K562 (cell line): ENCODE results near the gene TMEM174. TPM values are rescaled to one million over a fixed set of nuclear protein-coding genes. Genes with fewer than 3 reads are reported as not detected.

Experiments used
- ATAC-seq: fragments of 200-7000 bp; cut with Tn5 transposase; 3 replicates; pipeline ENCODE4 v1.9.1; 2020; ENCODE audit warnings: moderate library complexity
- BruUV-seq: library from RNA; stranded (reverse); fragments of 400-500 nt; replicated peaks from 2 replicates; lab custom pipeline; 2021; lab: Mats Ljungman, UMichigan
- CTCF ChIA-PET: fragments of 300-600 bp; formaldehyde crosslinking; extraction: SDS; loops from one replicate; lab custom pipeline; 2021; ENCODE audit warnings: low intra/inter-chr PET ratio; lab: Yijun Ruan, JAX
- POLR2A ChIA-PET: fragments of 300-600, 350-650 bp; sonication (Branson Sonifier 250); formaldehyde crosslinking; extraction: SDS; loops from one replicate; lab custom pipeline; 2021; ENCODE audit warnings: antibody characterized with exemption, inconsistent platforms; lab: Yijun Ruan, JAX
- DNase-seq, 4 experiments: peaks; one replicate each; pipeline versions ENCODE4 v3.0.0 to v3.0.0-alpha.2; 2011 to 2018; ENCODE audit warnings: low spot score in 3 of 4, mixed read lengths in 3 of 4; ENCODE audit errors: extremely low read depth in 1 of 4
- FAIRE-seq: peaks from 2 replicates; lab custom pipeline; 2011; peaks lifted over from hg19 to GRCh38; lab: Jason Lieb, UNC
- H2AFZ ChIP-seq: 2 replicates; pipeline ENCODE4 v1.6.0; 2011; ENCODE audit warnings: low read depth, low read length, control low read depth, inconsistent platforms
- H3K27ac ChIP-seq: fragments of 200-600 bp; 3 replicates; pipeline ENCODE4 v1.8.0; 2011; ENCODE audit warnings: low read depth, mild to moderate bottlenecking, control low read depth, inconsistent platforms, low read length, moderate library complexity, mixed read lengths; ENCODE audit errors: extremely low read depth
- H3K27me3 ChIP-seq, 2 experiments: fragments of 300-600 bp in 1 of 2; 2 replicates in 1 of 2; 3 replicates in 1 of 2; pipeline versions ENCODE4 v1.6.0 to v1.8.0; 2011; ENCODE audit warnings: inconsistent platforms in 2 of 2, low read length in 2 of 2, mild to moderate bottlenecking in 1 of 2, mixed read lengths in 1 of 2, moderate library complexity in 1 of 2; ENCODE audit not compliant: control insufficient read depth in 2 of 2, insufficient read depth in 2 of 2
- H3K36me3 ChIP-seq: fragments of 300-600 bp; 3 replicates; pipeline ENCODE4 v1.8.0; 2011; ENCODE audit warnings: mild to moderate bottlenecking, low read length, inconsistent platforms; ENCODE audit not compliant: control insufficient read depth, insufficient read depth
- H3K4me1 ChIP-seq, 2 experiments: fragments of 200-600 bp in 1 of 2; replicated peaks in 1 of 2; 2 replicates in 1 of 2; 3 replicates in 1 of 2; pipeline versions ENCODE4 v1.5.1 to v1.8.0; 2011; ENCODE audit warnings: inconsistent platforms in 2 of 2, low read length in 2 of 2, mild to moderate bottlenecking in 1 of 2, mixed read lengths in 1 of 2, moderate library complexity in 1 of 2; ENCODE audit not compliant: control insufficient read depth in 2 of 2, insufficient read depth in 2 of 2
- H3K4me2 ChIP-seq: 2 replicates; pipeline ENCODE4 v1.6.1; 2011; ENCODE audit warnings: low read length, control low read depth, inconsistent platforms, mixed read lengths; ENCODE audit not compliant: insufficient read depth
- H3K4me3 ChIP-seq: fragments of 200-600 bp; sonication (generic), shearing (Covaris generic); 2 replicates; pipeline ENCODE4 v1.5.1; 2016; ENCODE audit warnings: control low read depth, inconsistent platforms
- H3K79me2 ChIP-seq: fragments of 200-600 bp; 3 replicates; pipeline ENCODE4 v1.8.0; 2011; ENCODE audit warnings: low read length, inconsistent platforms; ENCODE audit not compliant: control insufficient read depth, insufficient read depth
- H3K9ac ChIP-seq, 2 experiments: 2 replicates each; pipeline versions ENCODE4 v1.6.0 to v1.6.1; 2011; ENCODE audit warnings: low read depth in 2 of 2, low read length in 2 of 2, control low read depth in 1 of 2, inconsistent platforms in 1 of 2, mild to moderate bottlenecking in 1 of 2, mixed read lengths in 1 of 2; ENCODE audit not compliant: insufficient read depth in 1 of 2
- H3K9me1 ChIP-seq: one replicate; pipeline ENCODE4 v1.6.0; 2011; ENCODE audit warnings: inconsistent platforms, mild to moderate bottlenecking, low read length, moderate library complexity; ENCODE audit not compliant: control insufficient read depth, insufficient read depth
- H3K9me3 ChIP-seq: replicated peaks from 2 replicates; pipeline ENCODE4 v1.5.1; 2011; ENCODE audit warnings: low read depth, low read length, inconsistent platforms; ENCODE audit not compliant: control insufficient read depth, insufficient read depth
- H4K20me1 ChIP-seq: replicated peaks from 2 replicates; pipeline ENCODE4 v1.6.1; 2011; ENCODE audit warnings: low read length, inconsistent platforms, mixed read lengths; ENCODE audit not compliant: control insufficient read depth, insufficient read depth
- ADNP ChIP-seq: fragments of 200-800 bp; sonication (Bioruptor generic); IDR thresholded peaks from 2 replicates; pipeline ENCODE4 v1.6.1; 2016; ENCODE audit warnings: missing genetic modification characterization, missing compliant biosample characterization
- ARID2 ChIP-seq: fragments of 450-650 bp; IDR thresholded peaks from 2 replicates; pipeline ENCODE4 v1.6.1; 2017; ENCODE audit warnings: antibody characterized with exemption, mild to moderate bottlenecking
- HSF4 ChIP-seq: fragments of 250-450 bp; sonication (Bioruptor Pico); IDR thresholded peaks from 2 replicates; pipeline ENCODE4 v2.1.2; 2022; ENCODE audit warnings: mild to moderate bottlenecking, moderate library complexity, borderline replicate concordance
- MEF2D ChIP-seq: conservative IDR thresholded peaks from 2 replicates; pipeline ENCODE4 v1.6.1; 2016; ENCODE audit warnings: low read depth, missing genetic modification characterization, missing compliant biosample characterization
- SMAD2 ChIP-seq: fragments of 150-350 bp; IDR thresholded peaks from 2 replicates; pipeline ENCODE4 v1.6.1; 2014; ENCODE audit warnings: low read depth, mild to moderate bottlenecking, low read length
- SREBF2 ChIP-seq: sonication (generic); formaldehyde crosslinking; IDR thresholded peaks from 2 replicates; pipeline ENCODE4 v1.4.0; 2020; ENCODE audit warnings: mild to moderate bottlenecking, missing genetic modification reagents
- SRSF1 ChIP-seq: fragments of 200-400 bp; formaldehyde crosslinking; IDR thresholded peaks from 2 replicates; pipeline ENCODE4 v1.6.1; 2017; ENCODE audit warnings: mild to moderate bottlenecking, low read depth, low read length, moderate library complexity
- TSC22D4 ChIP-seq: fragments of 450-650 bp; IDR thresholded peaks from 2 replicates; pipeline ENCODE4 v1.6.1; 2016; ENCODE audit warnings: missing genetic modification characterization, missing biosample characterization, control low read depth
- ZNF124 ChIP-seq: sonication (generic); formaldehyde crosslinking; IDR thresholded peaks from 2 replicates; pipeline ENCODE4 v1.8.1; 2022; ENCODE audit warnings: missing genetic modification reagents
- ZNF311 ChIP-seq: fragments of 250-450 bp; sonication (Bioruptor Pico); IDR thresholded peaks from 2 replicates; pipeline ENCODE4 v1.4.0; 2020; ENCODE audit warnings: mild to moderate bottlenecking, moderate library complexity
- ZNF408 ChIP-seq: fragments of 250-450 bp; sonication (Bioruptor Pico); IDR thresholded peaks from 2 replicates; pipeline ENCODE4 v1.4.0; 2020; ENCODE audit warnings: low read depth, mild to moderate bottlenecking, moderate library complexity
- WGBS: fragments of 100-300 bp; shearing (Covaris generic); methylation state at CpG from one replicate; pipeline ENCODE4 v1.1.6; 2016; ENCODE audit warnings: low coverage, mixed read lengths; ENCODE audit not compliant: insufficient coverage; ENCODE audit errors: missing lambda C conversion rate; 5-methylcytosine and 5-hydroxymethylcytosine counted together
- in situ Hi-C: fragments of 300-500 bp; cut with MboI; formaldehyde crosslinking; loops from 4 replicates; pipeline ENCODE4 v1.15.0; 2018; ENCODE audit warnings: inconsistent platforms, mixed read lengths
- intact Hi-C: fragments of 100-400 bp; cut with micrococcal nuclease; formaldehyde crosslinking; loops from 2 replicates; pipeline ENCODE4 v1.14.2; 2022
- polyA plus RNA-seq, 8 experiments: library from polyadenylated mRNA; depleted of rRNA in 4 of 8; stranded (reverse) in 5 of 8; unstranded in 3 of 8; fragments of >200 nt; fragmentation: Nextera tagmentation in 2 of 8; fragmentation: Illumina TruSeq in 1 of 8; extraction: Ambion mirVana in 2 of 8; extraction: Trizol in 1 of 8; gene quantifications; 2 replicates each; pipeline versions ENCODE4 v1.2.1 to v1.2.3, GENCODE V29; 2011 to 2014; ENCODE audit warnings: inconsistent platforms in 1 of 8, missing spikeins in 1 of 8
- total RNA-seq, 7 experiments: library from RNA; depleted of rRNA in 6 of 7; stranded (reverse); fragments of >200 nt in 6 of 7; fragmentation: Illumina TruSeq in 2 of 7; extraction: Trizol in 2 of 7; gene quantifications; 2 replicates each; pipeline versions ENCODE4 v1.2.1 to v1.2.3, GENCODE V29; 2011 to 2021; ENCODE audit warnings: low replicate concordance in 1 of 7
- TF ChIP-seq, protein P1 (sequence below): fragments of 450-650 bp; formaldehyde crosslinking; IDR thresholded peaks from 2 replicates; pipeline ENCODE4 v1.4.0; 2020; ENCODE audit warnings: mild to moderate bottlenecking, moderate library complexity
- TF ChIP-seq, protein P2 (sequence below): fragments of 250-450 bp; sonication (Bioruptor Pico); IDR thresholded peaks from 2 replicates; pipeline ENCODE4 v1.9.0; 2021; ENCODE audit warnings: mild to moderate bottlenecking
- TF ChIP-seq, protein P3 (sequence below): sonication (generic); formaldehyde crosslinking; IDR thresholded peaks from 2 replicates; pipeline ENCODE4 v1.8.0; 2022; ENCODE audit warnings: mild to moderate bottlenecking, low read depth, missing genetic modification reagents
- TF ChIP-seq, protein P4 (sequence below): sonication (generic); formaldehyde crosslinking; IDR thresholded peaks from 2 replicates; pipeline ENCODE4 v1.8.0; 2023; ENCODE audit warnings: mild to moderate bottlenecking, missing genetic modification reagents

Gene TMEM174
- total and polyA plus RNA-seq, 9 of the 15 experiments (the other 6 are each of a cell fraction or from before 2014, with no cell fraction given), result not detected

DNA sequence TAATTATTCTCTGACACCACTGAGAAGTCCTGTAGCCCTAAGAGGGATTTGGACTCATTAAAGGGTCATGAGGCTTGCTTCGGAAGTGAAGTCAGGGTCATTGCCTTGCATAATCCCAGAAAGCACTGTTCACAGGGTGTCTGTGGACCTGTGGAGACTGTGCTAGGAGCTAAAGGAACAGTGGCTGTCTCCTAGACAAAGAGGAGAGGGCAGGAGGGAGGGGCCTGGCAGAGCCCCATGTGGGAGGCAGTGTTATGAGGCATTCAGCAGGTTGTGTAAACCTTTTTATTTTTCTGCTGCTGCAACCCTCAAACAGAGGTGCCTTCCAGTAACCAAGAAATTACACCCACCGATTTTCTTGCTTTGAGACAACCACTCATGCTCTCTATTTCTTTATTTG is 3.3 kb downstream of the TMEM174 start:
- peaks cover 17 to 30% of the 10 kb centered on the region in 2 experiments; a peak in 4 of 5 replicates for H3K27me3 ChIP-seq
- H4K20me1 ChIP-seq, result no peaks in the 10 kb centered on the region
- no peaks in the 10 kb centered on the region for H3K9me3 ChIP-seq
- ChIA-PET CTCF (no interaction called here), POLR2A (no interaction called here)
- H3K27ac ChIP-seq, result no peak overlapping the region
- no peak for FAIRE-seq
- no peak overlapping the region for H3K4me3 ChIP-seq
- no peak overlapping the region for H3K9ac ChIP-seq
- H2AFZ ChIP-seq, result no peak overlapping the region
- H3K4me2 ChIP-seq, result no peak overlapping the region
- TF ChIP-seq ZNF408, result no peak
- TF ChIP-seq, protein P1, sequence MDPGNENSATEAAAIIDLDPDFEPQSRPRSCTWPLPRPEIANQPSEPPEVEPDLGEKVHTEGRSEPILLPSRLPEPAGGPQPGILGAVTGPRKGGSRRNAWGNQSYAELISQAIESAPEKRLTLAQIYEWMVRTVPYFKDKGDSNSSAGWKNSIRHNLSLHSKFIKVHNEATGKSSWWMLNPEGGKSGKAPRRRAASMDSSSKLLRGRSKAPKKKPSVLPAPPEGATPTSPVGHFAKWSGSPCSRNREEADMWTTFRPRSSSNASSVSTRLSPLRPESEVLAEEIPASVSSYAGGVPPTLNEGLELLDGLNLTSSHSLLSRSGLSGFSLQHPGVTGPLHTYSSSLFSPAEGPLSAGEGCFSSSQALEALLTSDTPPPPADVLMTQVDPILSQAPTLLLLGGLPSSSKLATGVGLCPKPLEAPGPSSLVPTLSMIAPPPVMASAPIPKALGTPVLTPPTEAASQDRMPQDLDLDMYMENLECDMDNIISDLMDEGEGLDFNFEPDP (CRISPR knock-in tag), result no peak
- no peak for TF ChIP-seq ZNF311 (CRISPR knock-in tag)
- TF ChIP-seq HSF4 (CRISPR knock-in tag), result no peak
- no peak for TF ChIP-seq SMAD2
- no peak for TF ChIP-seq SRSF1
- no peak for TF ChIP-seq ARID2
- TF ChIP-seq TSC22D4, result no peak
- TF ChIP-seq, protein P2, sequence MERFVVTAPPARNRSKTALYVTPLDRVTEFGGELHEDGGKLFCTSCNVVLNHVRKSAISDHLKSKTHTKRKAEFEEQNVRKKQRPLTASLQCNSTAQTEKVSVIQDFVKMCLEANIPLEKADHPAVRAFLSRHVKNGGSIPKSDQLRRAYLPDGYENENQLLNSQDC (CRISPR knock-in tag), result no peak
- TF ChIP-seq, protein P3, sequence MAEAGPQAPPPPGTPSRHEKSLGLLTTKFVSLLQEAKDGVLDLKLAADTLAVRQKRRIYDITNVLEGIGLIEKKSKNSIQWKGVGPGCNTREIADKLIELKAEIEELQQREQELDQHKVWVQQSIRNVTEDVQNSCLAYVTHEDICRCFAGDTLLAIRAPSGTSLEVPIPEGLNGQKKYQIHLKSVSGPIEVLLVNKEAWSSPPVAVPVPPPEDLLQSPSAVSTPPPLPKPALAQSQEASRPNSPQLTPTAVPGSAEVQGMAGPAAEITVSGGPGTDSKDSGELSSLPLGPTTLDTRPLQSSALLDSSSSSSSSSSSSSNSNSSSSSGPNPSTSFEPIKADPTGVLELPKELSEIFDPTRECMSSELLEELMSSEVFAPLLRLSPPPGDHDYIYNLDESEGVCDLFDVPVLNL, result no peak
- no peak for TF ChIP-seq MEF2D (tag)
- no peak for TF ChIP-seq SREBF2 (CRISPR knock-in tag)
- TF ChIP-seq ADNP (tag), result no peak
- TF ChIP-seq ZNF124 (CRISPR knock-in tag), result no peak
- TF ChIP-seq, protein P4, sequence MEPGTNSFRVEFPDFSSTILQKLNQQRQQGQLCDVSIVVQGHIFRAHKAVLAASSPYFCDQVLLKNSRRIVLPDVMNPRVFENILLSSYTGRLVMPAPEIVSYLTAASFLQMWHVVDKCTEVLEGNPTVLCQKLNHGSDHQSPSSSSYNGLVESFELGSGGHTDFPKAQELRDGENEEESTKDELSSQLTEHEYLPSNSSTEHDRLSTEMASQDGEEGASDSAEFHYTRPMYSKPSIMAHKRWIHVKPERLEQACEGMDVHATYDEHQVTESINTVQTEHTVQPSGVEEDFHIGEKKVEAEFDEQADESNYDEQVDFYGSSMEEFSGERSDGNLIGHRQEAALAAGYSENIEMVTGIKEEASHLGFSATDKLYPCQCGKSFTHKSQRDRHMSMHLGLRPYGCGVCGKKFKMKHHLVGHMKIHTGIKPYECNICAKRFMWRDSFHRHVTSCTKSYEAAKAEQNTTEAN (CRISPR knock-in tag), result no peak
- H3K79me2 ChIP-seq, result no peaks in the 10 kb centered on the region
- no peak for ATAC-seq
- intact Hi-C loops, result no loop called here
- in situ Hi-C loops, result no loop called here
- H3K9me1 ChIP-seq, result no peaks in the 10 kb centered on the region
- 0% methylated on average over 2 of the region's 2 CpGs for WGBS
- DNase-seq, result no peak
- no TSS peak for BruUV-seq
- no peaks in the 10 kb centered on the region for H3K4me1 ChIP-seq
- no peaks in the 10 kb centered on the region for H3K36me3 ChIP-seq
